HepG2 (cell line): ENCODE measurements around the gene TEAD1. TPM values are rescaled to one million over a fixed set of nuclear protein-coding genes. Genes with fewer than 3 reads are reported as not detected.

Source experiments
- ATAC-seq: fragments of 200-7000 bp; cut with Tn5 transposase; 3 replicates; pipeline ENCODE4 v1.9.1; 2020; ENCODE audit warnings: mild to moderate bottlenecking, moderate library complexity
- BruUV-seq: library from RNA; stranded (reverse); fragments of 400-500 nt; replicated peaks from 2 replicates; lab custom pipeline; 2021; lab: Mats Ljungman, UMichigan
- CTCF ChIA-PET: fragments of 300-600 bp; formaldehyde crosslinking; extraction: SDS; loops from one replicate; lab custom pipeline; 2021; ENCODE audit warnings: low total read pairs, inconsistent platforms, low intra/inter-chr PET ratio; lab: Yijun Ruan, JAX
- POLR2A ChIA-PET: fragments of 350-600 bp; sonication (Branson Sonifier 250); formaldehyde crosslinking; loops from one replicate; lab custom pipeline; 2020; ENCODE audit warnings: antibody characterized with exemption, inconsistent platforms; lab: Yijun Ruan, JAX
- DNase-seq: peaks from one replicate; pipeline ENCODE4 v3.0.0-alpha.2; 2015; ENCODE audit warnings: low spot score
- FAIRE-seq: peaks from 3 replicates; lab custom pipeline; 2011; peaks lifted over from hg19 to GRCh38; lab: Jason Lieb, UNC
- H2AFZ ChIP-seq: one replicate; pipeline ENCODE4 v1.6.1; 2011; ENCODE audit warnings: low read length, inconsistent platforms
- H3K27ac ChIP-seq: fragments of 300-600 bp; 3 replicates; pipeline ENCODE4 v1.8.0; 2011; ENCODE audit warnings: mixed run types, mild to moderate bottlenecking, mixed read lengths, low read length, inconsistent platforms; ENCODE audit not compliant: insufficient read depth; ENCODE audit errors: extremely low read length
- H3K27me3 ChIP-seq, 2 experiments: fragments of 200-600 bp in 1 of 2; 2 replicates in 1 of 2; 3 replicates in 1 of 2; pipeline versions ENCODE4 v1.6.0 to v1.8.0; 2011; ENCODE audit warnings: low read length in 2 of 2, mild to moderate bottlenecking in 2 of 2, moderate library complexity in 2 of 2, inconsistent platforms in 1 of 2; ENCODE audit not compliant: insufficient read depth in 2 of 2, control insufficient read depth in 1 of 2
- H3K36me3 ChIP-seq, 2 experiments: fragments of 200-600 bp in 1 of 2; replicated peaks in 1 of 2; 2 replicates in 1 of 2; 3 replicates in 1 of 2; pipeline versions ENCODE4 v1.5.1 to v1.8.0; 2011; ENCODE audit warnings: low read length in 2 of 2, inconsistent platforms in 1 of 2; ENCODE audit not compliant: insufficient read depth in 2 of 2, control insufficient read depth in 1 of 2
- H3K4me1 ChIP-seq: 2 replicates; pipeline ENCODE4 v1.5.1; 2012; ENCODE audit warnings: low read length, inconsistent platforms; ENCODE audit not compliant: insufficient read depth
- H3K4me2 ChIP-seq: 2 replicates; pipeline ENCODE4 v1.6.0; 2011; ENCODE audit warnings: low read depth, low read length, inconsistent platforms
- H3K4me3 ChIP-seq, 3 experiments: fragments of 200-600 bp in 1 of 3; sonication (generic), shearing (Covaris generic) in 1 of 3; replicated peaks in 1 of 3; 2 replicates each; pipeline ENCODE4 v1.5.1; 2011 to 2016; ENCODE audit warnings: low read length in 3 of 3, inconsistent platforms in 2 of 3, low read depth in 2 of 3, mild to moderate bottlenecking in 2 of 3, control low read depth in 1 of 3, mixed read lengths in 1 of 3; ENCODE audit not compliant: insufficient read depth in 1 of 3
- H3K79me2 ChIP-seq: one replicate; pipeline ENCODE4 v1.6.1; 2011; ENCODE audit warnings: low read length, inconsistent platforms; ENCODE audit not compliant: insufficient read depth
- H3K9ac ChIP-seq: 2 replicates; pipeline ENCODE4 v1.6.0; 2011; ENCODE audit warnings: mild to moderate bottlenecking, low read depth, low read length, inconsistent platforms; ENCODE audit not compliant: insufficient read depth
- H3K9me3 ChIP-seq: 2 replicates; pipeline ENCODE4 v1.5.1; 2012; ENCODE audit warnings: mild to moderate bottlenecking, low read length
- H4K20me1 ChIP-seq: 2 replicates; pipeline ENCODE4 v1.6.0; 2011; ENCODE audit warnings: inconsistent platforms, mild to moderate bottlenecking, low read length, moderate library complexity; ENCODE audit not compliant: insufficient read depth
- BHLHE40 ChIP-seq: IDR thresholded peaks from 2 replicates; pipeline ENCODE4 v1.6.1; 2011; ENCODE audit warnings: low read length, improper control_type of control experiment
- CEBPB ChIP-seq: IDR thresholded peaks from 2 replicates; pipeline ENCODE4 v1.6.1; 2011; ENCODE audit warnings: low read depth, low read length, improper control_type of control experiment, borderline replicate concordance
- CEBPG ChIP-seq: IDR thresholded peaks from 2 replicates; pipeline ENCODE4 v1.6.1; 2016
- CHD4 ChIP-seq: fragments of 200-600 bp; sonication (generic); IDR thresholded peaks from 2 replicates; pipeline ENCODE4 v1.7.0; 2017; ENCODE audit warnings: mild to moderate bottlenecking, low read length, borderline replicate concordance
- CREB1 ChIP-seq, 2 experiments: fragments of 450-650 bp in 1 of 2; IDR thresholded peaks; 2 replicates each; pipeline ENCODE4 v1.6.1; 2016 to 2017; ENCODE audit warnings: control low read depth in 1 of 2, mild to moderate bottlenecking in 1 of 2, missing compliant biosample characterization in 1 of 2, missing genetic modification characterization in 1 of 2
- HDAC2 ChIP-seq: sonication (generic); formaldehyde crosslinking; IDR thresholded peaks from 2 replicates; pipeline ENCODE4 v1.4.0; 2020; ENCODE audit warnings: missing genetic modification reagents
- IRF2 ChIP-seq: IDR thresholded peaks from 2 replicates; pipeline ENCODE4 v1.6.1; 2018; ENCODE audit warnings: missing genetic modification reagents, missing compliant biosample characterization
- NFYB ChIP-seq: sonication (generic); formaldehyde crosslinking; IDR thresholded peaks from 2 replicates; pipeline ENCODE4 v1.4.0; 2020; ENCODE audit warnings: missing genetic modification reagents
- NR3C1 ChIP-seq: sonication (generic); formaldehyde crosslinking; IDR thresholded peaks from 2 replicates; pipeline ENCODE4 v1.4.0; 2020; ENCODE audit warnings: missing genetic modification reagents
- RAD21 ChIP-seq: fragments of 450-650 bp; formaldehyde crosslinking; IDR thresholded peaks from 2 replicates; pipeline ENCODE4 v1.5.0; 2020; ENCODE audit warnings: mild to moderate bottlenecking
- SALL1 ChIP-seq: sonication (generic); formaldehyde crosslinking; IDR thresholded peaks from 2 replicates; pipeline ENCODE4 v1.8.0; 2022; ENCODE audit warnings: mild to moderate bottlenecking, missing genetic modification reagents
- SMAD3 ChIP-seq: sonication (generic); formaldehyde crosslinking; IDR thresholded peaks from 2 replicates; pipeline ENCODE4 v1.4.0; 2020; ENCODE audit warnings: missing genetic modification reagents
- SYNCRIP ChIP-seq: fragments of 200-400 bp; formaldehyde crosslinking; IDR thresholded peaks from 2 replicates; pipeline ENCODE4 v1.6.1; 2018; ENCODE audit warnings: mild to moderate bottlenecking, low read depth, low read length; ENCODE audit not compliant: insufficient read depth
- TARDBP ChIP-seq: sonication (generic); formaldehyde crosslinking; IDR thresholded peaks from 2 replicates; pipeline ENCODE4 v1.8.0; 2022; ENCODE audit warnings: mild to moderate bottlenecking, missing genetic modification reagents
- ZNF543 ChIP-seq: sonication (generic); formaldehyde crosslinking; IDR thresholded peaks from 2 replicates; pipeline ENCODE4 v1.4.0; 2020; ENCODE audit warnings: mild to moderate bottlenecking, missing genetic modification reagents
- ZNF615 ChIP-seq: sonication (generic); formaldehyde crosslinking; IDR thresholded peaks from 2 replicates; pipeline ENCODE4 v1.5.0; 2020; ENCODE audit warnings: mild to moderate bottlenecking, missing genetic modification reagents, borderline replicate concordance
- ZNF776 ChIP-seq: sonication (generic); formaldehyde crosslinking; IDR thresholded peaks from 2 replicates; pipeline ENCODE4 v1.4.0; 2020; ENCODE audit warnings: mild to moderate bottlenecking, missing genetic modification reagents
- ZZZ3 ChIP-seq: sonication (generic); formaldehyde crosslinking; IDR thresholded peaks from 2 replicates; pipeline ENCODE4 v1.4.0; 2020; ENCODE audit warnings: missing genetic modification reagents, mild to moderate bottlenecking, borderline replicate concordance
- whole genome bisulfite sequencing: methylation state at CpG from one replicate; pipeline ENCODE4 v1.1.6; 2017; ENCODE audit warnings: low lambda C conversion rate; 5-methylcytosine and 5-hydroxymethylcytosine counted together
- in situ Hi-C: cut with HindIII; loops from 2 replicates; pipeline ENCODE4 v1.10.0; 2017; ENCODE audit warnings: low pct_unique_long_range_greater_than_20kb; ENCODE audit not compliant: extremely low pct_ligation_motif_present
- intact Hi-C: fragments of 100-400 bp; cut with micrococcal nuclease; formaldehyde crosslinking; loops from one replicate; pipeline ENCODE4 v1.10.0; 2022; ENCODE audit not compliant: unreplicated experiment
- polyA plus RNA-seq, 8 experiments: library from polyadenylated mRNA; depleted of rRNA in 3 of 8; stranded (reverse) in 7 of 8; unstranded in 1 of 8; fragments of >200 nt; fragmentation: Illumina TruSeq in 4 of 8; extraction: Trizol in 4 of 8; gene quantifications; 2 replicates each; pipeline versions ENCODE4 v1.2.1 to v1.2.3, GENCODE V29; 2011 to 2016; ENCODE audit warnings: low read depth in 4 of 8, missing spikeins in 1 of 8, mixed read lengths in 1 of 8; ENCODE audit not compliant: insufficient read depth in 1 of 8
- total RNA-seq, 5 experiments: library from RNA; depleted of rRNA; stranded (reverse); fragments of >200 nt; fragmentation: Illumina TruSeq; extraction: Trizol; gene quantifications; 2 replicates each; pipeline ENCODE4 v1.2.3, GENCODE V29; 2016; ENCODE audit warnings: low read depth in 1 of 5
- TF ChIP-seq, protein P1 (sequence below): sonication (generic); formaldehyde crosslinking; IDR thresholded peaks from 2 replicates; pipeline ENCODE4 v1.5.0; 2020; ENCODE audit warnings: missing genetic modification reagents
- TF ChIP-seq, protein P2 (sequence below): IDR thresholded peaks from 2 replicates; pipeline ENCODE4 v1.6.1; 2016; ENCODE audit warnings: mild to moderate bottlenecking

TEAD1 gene
- total and polyA plus RNA-seq, 2 of the 13 experiments (the other 11 are each of a cell fraction or from before 2014, with no cell fraction given): 20.1 to 30.5 TPM

DNA sequence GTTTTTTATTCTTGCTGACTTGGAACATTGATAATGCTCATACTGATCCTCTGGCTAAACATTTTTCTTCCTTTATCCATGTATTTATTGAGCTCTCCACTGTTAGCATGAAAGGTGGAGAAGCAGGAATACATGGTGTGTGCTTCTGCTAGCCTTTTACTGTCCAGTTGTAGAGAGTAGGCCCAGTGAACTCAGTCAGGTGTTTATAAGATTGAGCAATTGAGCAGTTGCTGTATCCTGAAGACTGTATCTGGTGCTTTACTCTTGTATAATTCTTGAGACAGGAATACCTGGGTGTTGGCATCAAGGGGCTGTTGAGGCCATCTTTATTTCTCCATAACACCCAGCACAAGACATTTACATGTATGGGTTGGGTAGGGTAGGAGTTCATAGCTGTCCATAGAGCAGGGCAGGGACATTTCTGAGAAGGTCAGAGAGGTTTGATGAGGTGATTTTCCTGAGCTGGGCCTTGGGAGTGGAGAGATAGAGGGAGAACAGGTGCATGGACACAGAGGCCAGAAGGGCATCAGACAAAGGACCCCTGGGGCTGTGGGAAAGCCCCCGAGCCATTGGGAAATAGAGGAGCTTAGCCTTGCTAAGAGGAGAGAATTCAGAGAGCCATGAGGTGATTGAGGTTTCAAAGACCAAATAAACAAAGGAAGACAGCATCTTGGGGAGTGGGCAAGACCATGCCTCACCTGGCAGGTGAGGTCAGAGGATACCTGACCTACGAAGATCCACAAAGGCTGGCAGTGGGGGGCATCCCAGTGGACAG, 155.5 kb downstream of the TEAD1 start:
- in situ Hi-C loops: no loop called here
- WGBS: 86% methylated on average over 2 of the region's 2 CpGs
- no peak for DNase-seq
- ChIA-PET POLR2A (interaction anchor here (3.7 kb wide), 1 partner anchor 16 kb away, joined by 70 read pairs; no protein-coding TSS in a partner anchor), CTCF (no interaction called here)
- no TSS peak for BruUV-seq
- TF ChIP-seq ZZZ3 (CRISPR knock-in tag) (no peak), CEBPB (no peak; the same call in 1 of the 2 replicates), SMAD3 (CRISPR knock-in tag) (no peak), BHLHE40 (no peak), NR3C1 (CRISPR knock-in tag) (no peak), ZNF615 (no peak), HDAC2 (CRISPR knock-in tag) (no peak), NFYB (no peak), CHD4 (no peak), CREB1 (IDR thresholded peaks at IDR 0.05) (no peak), CREB1 (CRISPR knock-in tag; IDR thresholded peaks at IDR 0.05) (no peak), CEBPG (CRISPR knock-in tag) (peak; percentile 40; the same call in 1 of the 2 replicates), ZNF543 (CRISPR knock-in tag) (no peak), RAD21 (CRISPR knock-in tag) (no peak), TARDBP (CRISPR knock-in tag) (peak; percentile 43; the same call in 1 of the 2 replicates), SALL1 (CRISPR knock-in tag) (no peak), SYNCRIP (no peak), IRF2 (CRISPR knock-in tag) (no peak), ZNF776 (CRISPR knock-in tag) (no peak)
- TF ChIP-seq, protein P1, sequence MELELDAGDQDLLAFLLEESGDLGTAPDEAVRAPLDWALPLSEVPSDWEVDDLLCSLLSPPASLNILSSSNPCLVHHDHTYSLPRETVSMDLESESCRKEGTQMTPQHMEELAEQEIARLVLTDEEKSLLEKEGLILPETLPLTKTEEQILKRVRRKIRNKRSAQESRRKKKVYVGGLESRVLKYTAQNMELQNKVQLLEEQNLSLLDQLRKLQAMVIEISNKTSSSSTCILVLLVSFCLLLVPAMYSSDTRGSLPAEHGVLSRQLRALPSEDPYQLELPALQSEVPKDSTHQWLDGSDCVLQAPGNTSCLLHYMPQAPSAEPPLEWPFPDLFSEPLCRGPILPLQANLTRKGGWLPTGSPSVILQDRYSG (CRISPR knock-in tag): no peak
- TF ChIP-seq, protein P2, sequence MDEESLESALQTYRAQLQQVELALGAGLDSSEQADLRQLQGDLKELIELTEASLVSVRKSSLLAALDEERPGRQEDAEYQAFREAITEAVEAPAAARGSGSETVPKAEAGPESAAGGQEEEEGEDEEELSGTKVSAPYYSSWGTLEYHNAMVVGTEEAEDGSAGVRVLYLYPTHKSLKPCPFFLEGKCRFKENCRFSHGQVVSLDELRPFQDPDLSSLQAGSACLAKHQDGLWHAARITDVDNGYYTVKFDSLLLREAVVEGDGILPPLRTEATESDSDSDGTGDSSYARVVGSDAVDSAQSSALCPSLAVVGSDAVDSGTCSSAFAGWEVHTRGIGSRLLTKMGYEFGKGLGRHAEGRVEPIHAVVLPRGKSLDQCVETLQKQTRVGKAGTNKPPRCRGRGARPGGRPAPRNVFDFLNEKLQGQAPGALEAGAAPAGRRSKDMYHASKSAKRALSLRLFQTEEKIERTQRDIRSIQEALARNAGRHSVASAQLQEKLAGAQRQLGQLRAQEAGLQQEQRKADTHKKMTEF (CRISPR knock-in tag): 0 out of 2 replicates have a peak, but pooled peaks have one; percentile 9
- H3K36me3 ChIP-seq: no peaks in the 10 kb centered on the region
- peak; percentile 12; the same call in 2 of the 3 replicates for ATAC-seq
- peaks cover 30% of the 10 kb centered on the region for H3K79me2 ChIP-seq
- no peaks in the 10 kb centered on the region for H3K27me3 ChIP-seq
- FAIRE-seq: no peak
- H3K9ac ChIP-seq: peak overlapping the region; percentile 71; the same call in 1 of the 2 replicates
- H3K4me2 ChIP-seq: peak overlapping the region; percentile 84
- H4K20me1 ChIP-seq: no peaks in the 10 kb centered on the region
- H3K27ac ChIP-seq: peak overlapping the region; percentile 87
- H3K9me3 ChIP-seq: no peaks in the 10 kb centered on the region
- H3K4me3 ChIP-seq: no peak overlapping the region; a peak in 1 of 6 replicates
- H2AFZ ChIP-seq: no peak overlapping the region
- intact Hi-C loops: loop anchor here (2.0 to 10.0 kb wide), 4 partner anchors 27 to 235 kb away; no protein-coding TSS in a partner anchor
- H3K4me1 ChIP-seq: peaks cover 78% of the 10 kb centered on the region
